HG03575 (cell line): ENCODE measurements around the gene UBD.

Experiments
- ATAC-seq: cut with Tn5 transposase; IDR thresholded peaks from one replicate; pipeline ENCODE4 v1.9.1; 2021; ENCODE audit not compliant: unreplicated experiment, insufficient number of reproducible peaks, low FRiP score; ENCODE audit errors: extremely low read depth

Gene UBD

GRCh38 chr6:29563435-29563965 lies 4.0 kb upstream of the UBD start:
- ATAC-seq: no peak

GRCh38 chr6:29561606-29562181 lies 2.2 kb upstream of the UBD start:
- no peak for ATAC-seq

- ATAC-seq: no peak
These were observed 1.6 kb upstream of the UBD start for GRCh38 chr6:29561091-29561490.

- ATAC-seq: no peak
These were observed 973 bp downstream of the UBD start for GRCh38 chr6:29558439-29559079.

GRCh38 chr6:29557320-29557719 lies 2.2 kb downstream of the UBD start:
- no peak for ATAC-seq

GRCh38 chr6:29554764-29555163 lies 4.8 kb downstream of the UBD start:
- no peak for ATAC-seq

- ATAC-seq: no peak
These were observed 6.1 kb downstream of the UBD start for GRCh38 chr6:29553268-29554057.

GRCh38 chr6:29552512-29553051 lies 7.0 kb downstream of the UBD start:
- ATAC-seq: no peak

- no peak for ATAC-seq
These were observed 12.0 kb downstream of the UBD start for GRCh38 chr6:29547573-29547972.

GRCh38 chr6:29537714-29538403 lies 21.7 kb downstream of the UBD start:
- ATAC-seq: no peak

- ATAC-seq: no peak
These were observed 27.1 kb downstream of the UBD start for GRCh38 chr6:29532320-29532951.

- no peak for ATAC-seq
These were observed 27.9 kb downstream of the UBD start for GRCh38 chr6:29531668-29532067.

GRCh38 chr6:29530671-29531310 lies 28.7 kb downstream of the UBD start:
- ATAC-seq: no peak

GRCh38 chr6:29529956-29530355 lies 29.6 kb downstream of the UBD start:
- no peak for ATAC-seq

GRCh38 chr6:29528988-29529560 lies 30.5 kb downstream of the UBD start:
- no peak for ATAC-seq

GRCh38 chr6:29528300-29528931 lies 31.1 kb downstream of the UBD start:
- no peak for ATAC-seq

GRCh38 chr6:29527564-29527963 lies 32.0 kb downstream of the UBD start:
- ATAC-seq: no peak

- ATAC-seq: no peak
These were observed 32.4 kb downstream of the UBD start for GRCh38 chr6:29527126-29527525.
